Astrocyte (in vitro differentiated cells and primary cell): Measurements from ENCODE around the gene UBE2L3. TPM values are rescaled to one million over a fixed set of nuclear protein-coding genes. Genes with fewer than 3 reads are reported as not detected.

Experiments
- DNase-seq: peaks from one replicate; pipeline ENCODE4 v3.0.0-alpha.2; 2010; ENCODE audit warnings: low read depth
- FAIRE-seq: peaks from 2 replicates; lab custom pipeline; 2011; peaks lifted over from hg19 to GRCh38; lab: Jason Lieb, UNC
- H2AFZ ChIP-seq: 2 replicates; pipeline ENCODE4 v1.6.0; 2012; ENCODE audit warnings: low read depth, low read length, inconsistent platforms
- H3K27ac ChIP-seq: 2 replicates; pipeline ENCODE4 v1.5.1; 2011; ENCODE audit warnings: low read depth, low read length, inconsistent platforms
- H3K27me3 ChIP-seq: 2 replicates; pipeline ENCODE4 v1.6.0; 2011; ENCODE audit warnings: low read length, inconsistent platforms; ENCODE audit not compliant: insufficient read depth
- H3K36me3 ChIP-seq: 2 replicates; pipeline ENCODE4 v1.5.1; 2011; ENCODE audit warnings: low read length, inconsistent platforms; ENCODE audit not compliant: insufficient read depth
- H3K4me1 ChIP-seq: 2 replicates; pipeline ENCODE4 v1.5.1; 2011; ENCODE audit warnings: low read length, inconsistent platforms; ENCODE audit not compliant: insufficient read depth
- H3K4me2 ChIP-seq: 2 replicates; pipeline ENCODE4 v1.6.0; 2012; ENCODE audit warnings: low read length, inconsistent platforms
- H3K4me3 ChIP-seq: 2 replicates; pipeline ENCODE4 v1.5.1; 2011; ENCODE audit warnings: low read depth, mild to moderate bottlenecking, low read length, inconsistent platforms; ENCODE audit not compliant: insufficient read depth
- H3K79me2 ChIP-seq: 2 replicates; pipeline ENCODE4 v1.6.0; 2012; ENCODE audit warnings: mild to moderate bottlenecking, low read length, inconsistent platforms; ENCODE audit not compliant: insufficient read depth
- H3K9ac ChIP-seq: 2 replicates; pipeline ENCODE4 v1.6.0; 2012; ENCODE audit warnings: mild to moderate bottlenecking, low read length, inconsistent platforms
- H3K9me3 ChIP-seq: 2 replicates; pipeline ENCODE4 v1.5.1; 2012; ENCODE audit warnings: low read depth, mild to moderate bottlenecking, low read length, inconsistent platforms; ENCODE audit not compliant: insufficient read depth
- H4K20me1 ChIP-seq: 2 replicates; pipeline ENCODE4 v1.6.0; 2012; ENCODE audit warnings: low read length, inconsistent platforms; ENCODE audit not compliant: insufficient read depth
- H3K27ac Mint-ChIP-seq: one replicate; pipeline ENCODE4 v1.8.0; 2021; ENCODE audit warnings: mild to moderate bottlenecking, mixed read lengths; ENCODE audit not compliant: unreplicated experiment
- H3K27me3 Mint-ChIP-seq: one replicate; pipeline ENCODE4 v1.8.0; 2021; ENCODE audit warnings: low read depth, mixed read lengths; ENCODE audit not compliant: unreplicated experiment
- H3K36me3 Mint-ChIP-seq: one replicate; pipeline ENCODE4 v1.8.0; 2021; ENCODE audit warnings: low read depth, mixed read lengths; ENCODE audit not compliant: unreplicated experiment
- H3K4me1 Mint-ChIP-seq: one replicate; pipeline ENCODE4 v1.8.0; 2021; ENCODE audit warnings: low read depth, mixed read lengths; ENCODE audit not compliant: unreplicated experiment
- H3K4me3 Mint-ChIP-seq: one replicate; pipeline ENCODE4 v1.8.0; 2021; ENCODE audit warnings: mild to moderate bottlenecking, moderate library complexity, mixed read lengths; ENCODE audit not compliant: unreplicated experiment
- H3K9me3 Mint-ChIP-seq: one replicate; pipeline ENCODE4 v1.8.0; 2021; ENCODE audit warnings: mild to moderate bottlenecking, mixed read lengths; ENCODE audit not compliant: unreplicated experiment
- CTCF ChIP-seq: IDR thresholded peaks from 2 replicates; pipeline ENCODE4 v1.5.1; 2011; ENCODE audit warnings: low read depth, mild to moderate bottlenecking, inconsistent platforms, low read length, moderate library complexity; ENCODE audit not compliant: insufficient read depth
- EZH2 ChIP-seq: IDR thresholded peaks from 2 replicates; pipeline ENCODE4 v1.6.1; 2012; ENCODE audit warnings: mild to moderate bottlenecking, low read length, inconsistent platforms; ENCODE audit not compliant: insufficient read depth
- total RNA-seq: library from RNA; stranded (reverse); gene quantifications from 2 replicates; pipeline ENCODE4 v1.2.1, GENCODE V29; 2021

The UBE2L3 gene
- total RNA-seq, 1 donor from 2014 or later, result 62.8 TPM

- peaks cover 21% of the 10 kb centered on the region for H3K79me2 ChIP-seq
- Mint-ChIP-seq H3K9me3 (no peaks in the 10 kb centered on the region), H3K27ac (no peak within 1 kb of the TSS), H3K4me3 (no peak within 1 kb of the TSS), H3K36me3 (peaks cover 11% of the 10 kb centered on the region), H3K4me1 (peaks cover 6% of the 10 kb centered on the region), H3K27me3 (peaks cover 22% of the 10 kb centered on the region)
- peaks cover 9% of the 10 kb centered on the region for H3K4me1 ChIP-seq
- no peak for DNase-seq
- H4K20me1 ChIP-seq, result peaks cover 11% of the 10 kb centered on the region
- H3K4me2 ChIP-seq, result no peak within 1 kb of the TSS
- FAIRE-seq, result no peak
- TF ChIP-seq CTCF (no peak), EZH2 (no peak)
- no peak within 1 kb of the TSS for H3K27ac ChIP-seq
- no peaks in the 10 kb centered on the region for H3K27me3 ChIP-seq
- no peaks in the 10 kb centered on the region for H3K9me3 ChIP-seq
- no peaks in the 10 kb centered on the region for H3K36me3 ChIP-seq
- H3K4me3 ChIP-seq, result no peak within 1 kb of the TSS
- no peak within 1 kb of the TSS for H3K9ac ChIP-seq
- H2AFZ ChIP-seq, result no peak within 1 kb of the TSS
These were observed 64.9 kb downstream of the UBE2L3 start, which contains the start of gene CCDC116 for GRCh38 chr22:21632237-21632895. TSS of gene CCDC116 (plus strand) at chr22:21632760. CDS start at chr22:21633182, 422 bp downstream.

GRCh38 chr22:21632931-21633330 is 65.4 kb downstream of the UBE2L3 start:
- H2AFZ ChIP-seq, result no peak overlapping the region
- no peaks in the 10 kb centered on the region for H3K36me3 ChIP-seq
- no peaks in the 10 kb centered on the region for H3K27me3 ChIP-seq
- FAIRE-seq (no peak), DNase-seq (no peak)
- H3K79me2 ChIP-seq, result peaks cover 17% of the 10 kb centered on the region
- H3K4me1 ChIP-seq, result peaks cover 9% of the 10 kb centered on the region
- TF ChIP-seq EZH2 (no peak), CTCF (no peak)
- H3K27ac Mint-ChIP-seq, result no peak overlapping the region
- H3K4me1 Mint-ChIP-seq, result peaks cover 5% of the 10 kb centered on the region
- no peak overlapping the region for H3K9ac ChIP-seq
- no peak overlapping the region for H3K4me2 ChIP-seq
- H3K27ac ChIP-seq, result no peak overlapping the region
- peaks cover 7% of the 10 kb centered on the region for H4K20me1 ChIP-seq
- no peaks in the 10 kb centered on the region for H3K9me3 Mint-ChIP-seq
- H3K4me3 Mint-ChIP-seq, result no peak overlapping the region
- no peaks in the 10 kb centered on the region for H3K9me3 ChIP-seq
- H3K4me3 ChIP-seq, result no peak overlapping the region
- H3K36me3 Mint-ChIP-seq, result peaks cover 8% of the 10 kb centered on the region
- H3K27me3 Mint-ChIP-seq, result peaks cover 22% of the 10 kb centered on the region

GRCh38 chr22:21633481-21633880 is 66.0 kb downstream of the UBE2L3 start:
- no peak overlapping the region for H3K4me3 Mint-ChIP-seq
- peaks cover 12% of the 10 kb centered on the region for H3K79me2 ChIP-seq
- no peaks in the 10 kb centered on the region for H3K4me1 Mint-ChIP-seq
- H3K4me3 ChIP-seq, result no peak overlapping the region
- H4K20me1 ChIP-seq, result peaks cover 1% of the 10 kb centered on the region
- H3K36me3 Mint-ChIP-seq, result peaks cover 4% of the 10 kb centered on the region
- FAIRE-seq (no peak), DNase-seq (no peak)
- no peak overlapping the region for H3K4me2 ChIP-seq
- no peak overlapping the region for H2AFZ ChIP-seq
- TF ChIP-seq EZH2 (no peak), CTCF (no peak)
- no peaks in the 10 kb centered on the region for H3K9me3 Mint-ChIP-seq
- peaks cover 22% of the 10 kb centered on the region for H3K27me3 Mint-ChIP-seq
- no peaks in the 10 kb centered on the region for H3K36me3 ChIP-seq
- H3K27ac ChIP-seq, result no peak overlapping the region
- peaks cover 5% of the 10 kb centered on the region for H3K4me1 ChIP-seq
- H3K27ac Mint-ChIP-seq, result no peak overlapping the region
- no peak overlapping the region for H3K9ac ChIP-seq
- H3K9me3 ChIP-seq, result no peaks in the 10 kb centered on the region
- H3K27me3 ChIP-seq, result no peaks in the 10 kb centered on the region
